ENCODE data around the gene CELA3B.
"Not testable (repeated sequence)": the region's sequence is repeated elsewhere in the genome, so short reads cannot be mapped to it uniquely, and the experiment has no call there.

Gene CELA3B

DNA sequence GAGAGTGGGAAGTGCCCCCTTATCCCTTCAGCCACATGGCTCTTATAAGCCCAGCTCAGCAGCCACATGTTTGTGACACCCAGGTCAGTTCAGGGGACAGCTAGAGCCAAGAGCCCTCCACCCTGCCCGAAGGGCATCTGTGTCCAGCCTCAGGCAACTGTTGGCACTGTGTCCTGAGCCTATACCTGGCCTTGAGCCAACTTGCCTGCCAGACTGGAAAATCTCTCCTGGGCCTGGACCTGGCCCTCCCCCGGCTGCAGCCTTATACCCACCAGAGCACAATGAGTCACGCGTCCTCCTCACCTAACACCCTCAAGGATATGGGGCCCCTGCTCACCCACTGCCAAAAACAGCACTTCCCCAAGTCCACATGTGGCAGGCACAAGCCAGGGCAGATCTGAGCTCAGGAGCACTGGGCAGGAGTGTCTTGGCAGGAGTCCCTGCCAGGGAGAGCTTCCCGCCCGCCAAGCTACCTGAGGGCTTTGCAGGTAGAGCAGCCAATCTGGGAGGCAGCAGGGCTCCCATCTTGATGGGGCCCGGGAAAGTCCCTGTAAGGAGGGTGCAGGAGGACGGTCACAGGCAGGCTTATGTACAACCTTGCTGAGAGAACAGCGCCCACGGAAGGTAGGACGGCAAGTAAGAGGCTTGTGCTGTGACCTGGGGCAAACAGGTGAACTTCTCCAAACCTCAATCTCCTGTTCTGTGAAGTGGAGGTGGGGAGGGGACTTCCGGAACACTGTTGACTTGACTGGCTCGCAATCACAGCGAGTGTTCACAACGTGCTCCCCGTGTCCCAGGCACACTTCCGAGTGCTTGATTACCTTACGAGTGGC lies 19.9 kb upstream of the CELA3B start:
- TF ChIP-seq, protein P1, sequence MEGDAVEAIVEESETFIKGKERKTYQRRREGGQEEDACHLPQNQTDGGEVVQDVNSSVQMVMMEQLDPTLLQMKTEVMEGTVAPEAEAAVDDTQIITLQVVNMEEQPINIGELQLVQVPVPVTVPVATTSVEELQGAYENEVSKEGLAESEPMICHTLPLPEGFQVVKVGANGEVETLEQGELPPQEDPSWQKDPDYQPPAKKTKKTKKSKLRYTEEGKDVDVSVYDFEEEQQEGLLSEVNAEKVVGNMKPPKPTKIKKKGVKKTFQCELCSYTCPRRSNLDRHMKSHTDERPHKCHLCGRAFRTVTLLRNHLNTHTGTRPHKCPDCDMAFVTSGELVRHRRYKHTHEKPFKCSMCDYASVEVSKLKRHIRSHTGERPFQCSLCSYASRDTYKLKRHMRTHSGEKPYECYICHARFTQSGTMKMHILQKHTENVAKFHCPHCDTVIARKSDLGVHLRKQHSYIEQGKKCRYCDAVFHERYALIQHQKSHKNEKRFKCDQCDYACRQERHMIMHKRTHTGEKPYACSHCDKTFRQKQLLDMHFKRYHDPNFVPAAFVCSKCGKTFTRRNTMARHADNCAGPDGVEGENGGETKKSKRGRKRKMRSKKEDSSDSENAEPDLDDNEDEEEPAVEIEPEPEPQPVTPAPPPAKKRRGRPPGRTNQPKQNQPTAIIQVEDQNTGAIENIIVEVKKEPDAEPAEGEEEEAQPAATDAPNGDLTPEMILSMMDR (IDR thresholded peaks at IDR 0.05; ENCODE audit: control insufficient read depth, extremely low read depth, insufficient read depth) = no peak
- DNase-seq (ENCODE audit: low read depth) = peak; percentile 40

DNA sequence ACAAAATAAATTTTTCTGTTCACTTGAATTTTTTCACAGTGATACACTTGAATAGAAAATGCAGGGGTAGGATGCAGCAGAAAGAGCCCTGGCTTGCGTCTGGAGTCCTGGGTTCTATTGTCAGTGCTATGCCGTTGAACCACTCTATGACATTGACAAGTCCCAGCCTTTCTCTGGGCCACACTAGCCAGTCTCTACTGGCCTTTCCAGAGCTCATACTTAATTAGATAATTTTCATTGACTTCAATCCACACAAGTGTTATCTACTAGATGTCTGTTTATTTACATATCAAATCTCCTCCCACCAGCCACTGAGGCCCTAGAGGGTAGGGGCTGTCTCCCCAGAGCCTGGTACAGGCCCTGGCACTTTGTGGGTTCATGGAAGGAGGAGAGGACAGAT lies 15.5 kb upstream of the CELA3B start:
- TF ChIP-seq, protein P1 (IDR thresholded peaks at IDR 0.05; ENCODE audit: control insufficient read depth, extremely low read depth, insufficient read depth) = no peak
- DNase-seq (ENCODE audit: low read depth) = no peak
- no peak overlapping the region for H3K4me3 ChIP-seq (ENCODE audit: low read depth, low read length)

More for the DNA sequence above, 19.9 kb upstream of the CELA3B start:
- H3K4me3 ChIP-seq (ENCODE audit: low read depth, low read length) = no peak overlapping the region

DNA sequence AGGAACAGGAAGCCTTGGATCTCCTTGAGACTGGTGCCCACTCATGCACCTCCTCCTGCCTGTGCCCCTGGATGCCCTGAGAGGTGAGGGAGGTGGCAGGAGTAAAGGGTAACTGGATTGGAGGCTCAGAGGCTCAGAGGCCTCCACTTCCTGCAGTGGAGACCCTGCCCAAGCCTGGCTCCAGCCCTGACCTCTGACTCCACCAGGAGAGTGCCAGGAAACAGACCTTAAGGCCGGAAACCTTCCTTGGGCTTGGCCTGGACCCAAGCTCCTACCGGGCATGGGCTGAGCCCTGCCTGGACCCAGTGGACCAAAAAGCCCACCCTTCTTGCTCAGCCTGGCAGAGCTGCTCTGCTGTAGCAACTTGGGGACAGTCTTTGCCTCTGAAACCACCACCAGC lies 15.0 kb upstream of the CELA3B start:
- no peak for DNase-seq (ENCODE audit: low read depth)
- TF ChIP-seq, protein P1 (IDR thresholded peaks at IDR 0.05; ENCODE audit: control insufficient read depth, extremely low read depth, insufficient read depth) = no peak
- H3K4me3 ChIP-seq (ENCODE audit: low read depth, low read length) = no peak overlapping the region

DNA sequence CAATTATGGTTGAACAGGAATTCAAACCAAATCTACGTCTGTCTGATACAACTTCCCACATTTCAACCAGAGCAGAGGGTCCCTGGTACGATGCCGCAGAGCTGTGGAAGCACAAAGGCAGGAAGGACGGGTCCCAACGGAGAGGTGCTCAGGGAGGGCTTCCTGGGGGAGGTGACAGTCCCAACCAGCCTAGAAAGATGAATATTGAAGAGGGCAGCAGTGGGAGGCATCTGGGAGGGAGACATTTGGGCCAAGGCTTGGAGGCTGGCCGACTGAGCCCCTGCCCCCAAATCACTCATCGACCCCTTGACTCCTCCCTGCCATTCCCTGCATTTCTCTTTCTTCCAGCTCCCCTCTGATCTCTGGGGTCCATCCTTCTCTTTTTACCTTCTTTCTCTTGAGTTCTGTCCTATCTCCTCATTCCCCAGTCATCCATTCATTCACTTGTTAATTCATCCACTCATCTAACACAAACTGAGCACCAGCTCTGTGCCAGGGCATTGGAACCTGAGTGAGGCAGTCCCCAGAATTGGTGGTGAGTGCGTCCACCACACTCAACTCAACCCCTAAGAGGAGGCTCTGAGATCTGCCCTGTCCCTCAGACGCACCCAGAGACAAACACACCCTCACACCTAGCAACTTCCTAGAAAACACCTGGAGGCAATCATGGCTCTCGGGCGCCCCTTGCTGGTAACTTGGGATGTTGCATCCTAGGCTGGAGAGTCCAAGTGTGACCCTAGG lies 13.2 kb upstream of the CELA3B start:
- TF ChIP-seq, protein P1 (IDR thresholded peaks at IDR 0.05; ENCODE audit: control insufficient read depth, extremely low read depth, insufficient read depth) = peak; percentile 58
- DNase-seq (ENCODE audit: low read depth) = no peak
- no peak overlapping the region for H3K4me3 ChIP-seq (ENCODE audit: low read depth, low read length)

DNA sequence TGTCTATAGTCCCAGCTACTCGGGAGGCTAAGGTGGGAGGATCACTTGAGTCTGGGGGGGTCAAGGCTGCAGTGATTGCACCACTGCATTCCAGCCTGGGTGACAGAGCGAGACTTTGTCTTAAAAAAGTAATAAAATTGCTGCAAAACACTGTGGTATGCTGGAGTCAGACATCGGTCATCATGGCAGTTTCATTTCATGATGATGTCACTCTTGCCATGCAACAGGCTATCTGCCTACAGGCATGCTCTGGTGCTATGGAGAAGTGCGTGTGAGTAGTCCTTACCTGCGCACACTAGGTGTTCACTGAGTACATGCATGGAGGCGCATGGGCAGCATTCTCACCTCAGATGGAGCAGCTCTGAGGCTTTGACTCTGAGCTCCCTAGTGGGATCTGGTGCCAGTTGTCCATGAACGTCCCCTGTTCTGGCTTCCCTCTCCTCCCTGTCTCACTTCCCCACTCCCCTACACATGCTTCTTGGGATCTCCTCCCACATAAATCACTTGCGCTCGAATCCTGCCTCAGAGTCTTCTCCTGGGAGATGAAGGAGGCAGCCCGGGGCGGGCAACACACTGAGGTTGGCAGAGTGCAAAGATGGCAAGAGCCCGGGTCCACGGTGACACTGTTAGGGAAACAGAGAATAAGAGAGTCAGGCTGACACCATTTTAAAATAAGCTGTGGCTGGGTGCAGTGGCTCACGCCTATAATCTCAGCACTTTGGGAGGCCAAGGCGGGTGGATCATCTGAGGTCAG lies 10.4 kb upstream of the CELA3B start:
- DNase-seq (ENCODE audit: low read depth) = no peak
- no peak overlapping the region for H3K4me3 ChIP-seq (ENCODE audit: low read depth, low read length)
- TF ChIP-seq, protein P1 (IDR thresholded peaks at IDR 0.05; ENCODE audit: control insufficient read depth, extremely low read depth, insufficient read depth) = no peak

DNA sequence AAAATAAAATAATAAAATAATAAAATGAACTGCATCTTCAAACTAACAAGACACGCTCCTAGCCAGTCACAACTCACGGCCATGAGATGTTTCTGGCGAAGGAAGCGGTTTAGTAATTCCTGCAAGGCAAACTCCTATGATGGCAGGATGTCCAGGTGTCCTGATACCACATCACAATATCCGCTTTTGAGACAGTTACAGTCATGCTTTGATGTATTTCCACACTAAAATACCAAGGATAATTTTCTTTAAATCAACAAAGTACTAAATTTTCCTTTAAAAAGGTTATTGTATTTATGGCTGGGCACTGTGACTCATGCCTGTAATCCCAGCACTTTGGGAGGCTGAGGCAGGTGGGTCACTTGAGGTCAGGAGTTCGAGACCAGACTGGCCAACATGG lies 9.6 kb upstream of the CELA3B start:
- DNase-seq (ENCODE audit: low read depth); H3K4me3 ChIP-seq (ENCODE audit: low read depth, low read length): not testable (repeated sequence)

DNA sequence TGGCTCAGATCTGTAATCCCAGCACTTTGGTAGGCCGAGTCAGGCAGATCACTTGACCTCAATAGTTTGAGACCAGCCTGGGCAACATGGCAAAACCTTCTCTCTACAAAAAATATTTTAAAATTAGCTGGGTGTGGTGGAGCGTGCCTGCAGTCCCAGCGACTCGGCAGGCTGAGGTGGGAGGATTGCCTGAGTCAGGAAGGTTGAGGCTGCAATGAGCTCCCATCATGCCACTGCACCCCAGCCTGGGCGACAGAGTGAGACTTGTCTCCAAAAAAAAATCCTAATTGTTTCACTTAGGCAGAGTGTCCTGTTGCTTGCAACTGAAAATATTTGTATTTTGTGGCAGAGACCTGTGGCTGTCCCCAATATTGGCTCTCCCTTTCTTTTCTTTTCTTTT lies 7.8 kb upstream of the CELA3B start:
- DNase-seq (ENCODE audit: low read depth) = not testable (repeated sequence)

DNA sequence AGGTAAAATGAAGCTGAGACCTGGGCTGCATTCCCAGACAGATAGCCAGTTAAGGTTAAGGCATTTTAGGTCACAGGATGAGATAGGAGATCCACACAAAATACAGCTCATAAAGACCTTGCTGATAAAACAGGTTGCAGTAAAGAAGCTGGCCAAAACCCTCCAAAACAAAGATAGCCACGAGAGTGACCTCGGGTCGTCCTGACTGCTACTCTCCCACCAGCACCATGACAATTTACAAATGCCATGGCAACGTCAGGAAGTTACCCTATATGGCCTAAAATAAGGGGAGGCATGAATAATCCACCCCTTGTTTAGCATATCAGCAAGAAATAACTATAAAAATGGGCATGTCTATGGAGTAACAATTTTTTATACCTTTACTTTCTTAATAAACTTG lies 6.3 kb upstream of the CELA3B start:
- DNase-seq (ENCODE audit: low read depth); H3K4me3 ChIP-seq (ENCODE audit: low read depth, low read length): not testable (repeated sequence)

More for the DNA sequence above, 7.8 kb upstream of the CELA3B start:
- not testable (repeated sequence) for H3K4me3 ChIP-seq (ENCODE audit: low read depth, low read length)

DNA sequence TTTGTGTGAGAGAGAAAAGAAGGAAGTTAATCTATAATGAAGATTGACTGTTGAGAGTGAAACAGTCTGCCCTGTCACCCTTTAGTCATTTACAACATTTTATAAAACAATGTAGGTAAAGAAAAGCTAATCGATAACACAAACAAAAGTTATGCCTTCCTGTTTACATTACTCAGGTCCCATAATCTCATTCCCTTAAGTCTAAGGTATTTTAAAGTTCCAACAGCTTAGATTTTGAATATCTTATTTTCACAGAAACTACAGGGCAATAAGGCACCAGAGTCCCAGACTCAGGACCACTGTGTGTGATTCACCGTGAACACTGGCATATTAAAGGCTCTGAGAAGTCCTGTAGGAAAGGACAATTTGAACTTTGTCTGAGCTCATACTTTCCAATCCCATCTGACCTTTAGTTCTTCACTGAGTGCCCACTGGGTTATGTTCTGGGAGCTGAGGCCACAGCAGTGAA lies 3.8 kb upstream of the CELA3B start:
- not testable (repeated sequence) for DNase-seq (ENCODE audit: low read depth); H3K4me3 ChIP-seq (ENCODE audit: low read depth, low read length)

DNA sequence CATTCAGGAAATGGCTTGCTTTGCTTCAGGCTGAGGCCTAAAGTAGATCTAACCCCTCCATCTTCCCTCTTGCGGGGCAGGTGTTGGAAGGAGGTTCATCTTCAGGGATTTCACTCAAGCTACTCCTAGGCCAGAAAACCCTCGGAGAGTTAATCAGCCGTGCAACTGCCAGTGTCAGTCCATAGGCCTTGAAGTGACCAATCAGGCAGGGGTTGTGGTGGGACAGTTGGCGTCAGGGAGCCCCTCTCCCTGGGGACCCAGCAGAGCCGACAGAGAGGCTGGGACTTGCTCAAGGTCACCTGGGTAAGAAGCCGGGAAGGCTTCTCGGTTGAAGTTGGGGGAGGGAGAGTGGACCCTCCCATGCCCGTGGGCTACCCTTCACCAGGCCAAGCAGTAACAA lies 2.9 kb upstream of the CELA3B start:
- H3K4me3 ChIP-seq (ENCODE audit: low read depth, low read length); DNase-seq (ENCODE audit: low read depth): not testable (repeated sequence)

DNA sequence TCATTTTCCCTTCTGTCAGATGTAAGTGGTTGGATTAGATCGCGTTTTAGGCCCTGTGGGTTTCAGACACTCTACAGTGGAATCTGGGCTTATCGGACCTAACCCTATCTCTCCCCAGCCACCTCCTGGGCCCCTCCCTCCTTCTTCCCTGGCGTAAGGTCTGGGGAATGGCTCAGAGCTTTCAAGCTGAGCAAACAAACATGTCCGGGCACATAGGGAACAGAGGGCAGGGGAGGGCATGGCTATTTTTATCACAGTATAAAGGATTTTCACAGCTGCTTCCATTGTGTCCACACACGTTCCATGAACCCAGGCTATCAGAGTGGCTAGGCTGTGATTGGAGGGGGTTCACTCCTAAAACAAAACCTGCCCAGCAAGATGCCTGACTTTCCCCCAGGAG lies 2.1 kb upstream of the CELA3B start:
- not testable (repeated sequence) for H3K4me3 ChIP-seq (ENCODE audit: low read depth, low read length); DNase-seq (ENCODE audit: low read depth)

DNA sequence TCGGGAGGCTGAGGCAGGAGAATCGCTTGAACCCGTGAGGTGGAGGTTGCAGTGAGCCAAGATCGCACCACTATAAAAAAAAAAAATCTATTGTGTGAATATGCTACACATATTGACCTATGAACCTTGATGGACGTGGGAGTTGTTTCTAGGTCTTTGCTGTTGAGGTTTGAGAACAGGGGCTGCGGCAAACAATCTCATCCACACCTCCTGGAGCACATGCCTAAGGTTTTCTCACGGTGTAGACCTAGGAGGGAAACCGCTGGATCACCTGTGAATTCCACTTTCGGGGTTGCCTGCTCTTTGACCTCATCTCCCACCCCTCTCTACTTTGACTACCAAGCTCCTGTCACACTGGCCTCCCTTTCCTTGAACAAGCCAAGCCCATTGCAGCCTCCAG lies 1.5 kb upstream of the CELA3B start:
- not testable (repeated sequence) for DNase-seq (ENCODE audit: low read depth); H3K4me3 ChIP-seq (ENCODE audit: low read depth, low read length)
